ENCODE results near the gene CDH4. TPM values are rescaled to one million over a fixed set of nuclear protein-coding genes. Genes with fewer than 3 reads are reported as not detected.

CDH4 gene
- total and polyA plus RNA-seq, 2 donors (not counting 3 experiments of a cell fraction or from before 2014, with no cell fraction given): 0.17 to 0.51 TPM

DNA sequence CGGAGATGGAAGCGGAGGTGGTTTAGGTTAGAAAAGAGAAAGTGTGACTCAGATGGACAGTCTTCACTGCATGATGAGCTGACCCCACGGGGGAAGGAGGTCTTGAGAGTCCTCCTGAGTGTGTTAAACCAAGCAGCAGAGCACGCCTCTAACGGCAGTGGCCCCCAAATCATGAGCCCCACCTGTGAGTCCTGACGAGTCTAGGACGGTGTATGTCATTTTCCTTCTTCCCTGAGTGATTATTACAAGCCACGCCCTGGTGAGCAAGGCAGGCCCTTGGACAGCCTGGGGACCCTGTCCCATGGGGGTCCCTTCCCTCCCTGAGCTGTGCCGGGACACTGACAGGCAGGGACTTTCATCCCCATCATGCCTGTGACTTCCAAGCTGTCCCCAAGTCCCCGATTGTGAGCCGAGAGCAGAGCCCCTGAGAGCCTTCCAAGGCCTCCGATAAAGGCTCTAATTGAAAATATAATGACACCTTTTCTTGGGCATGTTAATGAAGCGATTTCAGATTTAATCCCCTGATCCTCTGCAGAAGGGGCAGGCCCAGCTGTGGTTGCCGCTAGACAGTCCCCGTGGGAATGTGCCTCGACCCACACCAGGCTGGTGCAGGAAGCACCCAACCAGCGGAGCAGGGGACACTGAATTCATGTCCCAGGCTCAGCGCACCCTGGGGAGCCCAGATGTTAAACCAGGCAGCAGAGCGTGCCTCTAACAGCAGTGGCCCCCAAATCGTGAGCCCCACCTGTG lies 493.5 kb downstream of the CDH4 start:
- H3K4me3 ChIP-seq (replicated peaks in 1 of 3; ENCODE audit: insufficient read depth in 1 of 3, low read depth in 1 of 3, low read length in 3 of 3): no peak overlapping the region
- POLR2A ChIA-PET: no interaction called here
- H3K9ac ChIP-seq (replicated peaks; ENCODE audit: extremely low read depth, insufficient read depth, low read length): no peak overlapping the region
- no peaks in the 10 kb centered on the region for H3K4me1 ChIP-seq (ENCODE audit: control insufficient read depth, extremely low read depth, insufficient read depth, low read length)
- no peaks in the 10 kb centered on the region for H3K79me2 ChIP-seq (ENCODE audit: control insufficient read depth, insufficient read depth, low read length)
- no TSS peak for BruUV-seq (replicated peaks)
- CTCF ChIA-PET: no interaction called here
- intact Hi-C loops (cut with micrococcal nuclease) (no loop called here), dilution Hi-C loops (cut with MboI; ENCODE audit: extremely low pct_ligation_motif_present, low sequenced_read_pairs) (no loop called here)
- H3K27me3 ChIP-seq (ENCODE audit: control insufficient read depth in 2 of 2, insufficient read depth in 2 of 2, low read length in 2 of 2): no peaks in the 10 kb centered on the region
- no peaks in the 10 kb centered on the region for H3K36me3 ChIP-seq (ENCODE audit: control insufficient read depth in 2 of 2, extremely low read depth in 1 of 2, insufficient read depth in 2 of 2, low read length in 2 of 2)
- H3K4me2 ChIP-seq (ENCODE audit: insufficient read depth, low read length): no peak overlapping the region
- FAIRE-seq (no peak), DNase-seq (ENCODE audit: low read depth, low spot score) (no peak)
- H2AFZ ChIP-seq (ENCODE audit: low read depth, low read length): no peak overlapping the region
- no peaks in the 10 kb centered on the region for H4K20me1 ChIP-seq (replicated peaks; ENCODE audit: control insufficient read depth, extremely low read depth, insufficient read depth, low read length)
- no peak overlapping the region for H3K27ac ChIP-seq (ENCODE audit: insufficient read depth, low read depth, low read length)
- TF ChIP-seq JUN (IDR thresholded peaks at IDR 0.05; ENCODE audit: borderline replicate concordance, insufficient read depth, insufficient read length, low read depth) (no peak), POLR2AphosphoS5 (IDR thresholded peaks at IDR 0.05; ENCODE audit: insufficient read depth, low read depth, low read length) (no peak), MYC (IDR thresholded peaks at IDR 0.05; ENCODE audit: low read depth, low read length) (no peak), EZH2 (IDR thresholded peaks at IDR 0.05; ENCODE audit: borderline replicate concordance, low read depth, low read length, severe bottlenecking) (no peak), GATA2 (IDR thresholded peaks at IDR 0.05; ENCODE audit: insufficient read depth, insufficient read length, low read depth, low read length) (no peak), POLR2A (IDR thresholded peaks at IDR 0.05; ENCODE audit: low read depth, low read length) (no peak), FOS (IDR thresholded peaks at IDR 0.05; ENCODE audit: borderline replicate concordance, insufficient read depth, low read length) (no peak)
- TF ChIP-seq, protein P1, sequence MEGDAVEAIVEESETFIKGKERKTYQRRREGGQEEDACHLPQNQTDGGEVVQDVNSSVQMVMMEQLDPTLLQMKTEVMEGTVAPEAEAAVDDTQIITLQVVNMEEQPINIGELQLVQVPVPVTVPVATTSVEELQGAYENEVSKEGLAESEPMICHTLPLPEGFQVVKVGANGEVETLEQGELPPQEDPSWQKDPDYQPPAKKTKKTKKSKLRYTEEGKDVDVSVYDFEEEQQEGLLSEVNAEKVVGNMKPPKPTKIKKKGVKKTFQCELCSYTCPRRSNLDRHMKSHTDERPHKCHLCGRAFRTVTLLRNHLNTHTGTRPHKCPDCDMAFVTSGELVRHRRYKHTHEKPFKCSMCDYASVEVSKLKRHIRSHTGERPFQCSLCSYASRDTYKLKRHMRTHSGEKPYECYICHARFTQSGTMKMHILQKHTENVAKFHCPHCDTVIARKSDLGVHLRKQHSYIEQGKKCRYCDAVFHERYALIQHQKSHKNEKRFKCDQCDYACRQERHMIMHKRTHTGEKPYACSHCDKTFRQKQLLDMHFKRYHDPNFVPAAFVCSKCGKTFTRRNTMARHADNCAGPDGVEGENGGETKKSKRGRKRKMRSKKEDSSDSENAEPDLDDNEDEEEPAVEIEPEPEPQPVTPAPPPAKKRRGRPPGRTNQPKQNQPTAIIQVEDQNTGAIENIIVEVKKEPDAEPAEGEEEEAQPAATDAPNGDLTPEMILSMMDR (IDR thresholded peaks at IDR 0.05; ENCODE audit: extremely low read depth in 1 of 2, insufficient read depth in 1 of 2, low read depth in 1 of 2, low read length in 2 of 2): no peak
- TF ChIP-seq, protein P2, sequence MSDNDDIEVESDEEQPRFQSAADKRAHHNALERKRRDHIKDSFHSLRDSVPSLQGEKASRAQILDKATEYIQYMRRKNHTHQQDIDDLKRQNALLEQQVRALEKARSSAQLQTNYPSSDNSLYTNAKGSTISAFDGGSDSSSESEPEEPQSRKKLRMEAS (IDR thresholded peaks at IDR 0.05; ENCODE audit: insufficient read depth, insufficient read length): no peak
- no peaks in the 10 kb centered on the region for H3K9me3 ChIP-seq (replicated peaks; ENCODE audit: control insufficient read depth, insufficient read depth, low read length)
- H3K9me1 ChIP-seq (replicated peaks; ENCODE audit: control insufficient read depth, extremely low read depth, insufficient read depth, low read length): no peaks in the 10 kb centered on the region

All from endothelial cell of umbilical vein (primary cell).